GM08714 (cell line): ENCODE measurements around the gene MYO1C.

Experiments used
- H3K4me3 ChIP-seq: fragments of 200-500 bp; sonication (Bioruptor generic); 2 replicates; pipeline ENCODE4 v1.5.1; 2014; ENCODE audit warnings: mild to moderate bottlenecking, low read length, inconsistent platforms
- ZNF274 ChIP-seq: IDR thresholded peaks from 2 replicates; pipeline ENCODE4 v1.6.1; 2012; ENCODE audit warnings: mild to moderate bottlenecking, low read depth, low read length

Gene MYO1C

GRCh38 chr17:1496869-1497268 lies 4.4 kb upstream of the MYO1C start:
- TF ChIP-seq ZNF274: no peak

GRCh38 chr17:1495265-1495989 lies 2.9 kb upstream of the MYO1C start:
- H3K4me3 ChIP-seq: no peak overlapping the region
- TF ChIP-seq ZNF274: no peak

More at GRCh38 chr17:1496869-1497268, 4.4 kb upstream of the MYO1C start:
- no peak overlapping the region for H3K4me3 ChIP-seq

- TF ChIP-seq ZNF274: no peak
- no peak overlapping the region for H3K4me3 ChIP-seq
Observed at GRCh38 chr17:1494736-1495253, 2.3 kb upstream of the MYO1C start.

- H3K4me3 ChIP-seq: no peak overlapping the region
- TF ChIP-seq ZNF274: no peak
Observed at GRCh38 chr17:1494203-1494602, 1.7 kb upstream of the MYO1C start.

- TF ChIP-seq ZNF274: no peak
- no peak overlapping the region for H3K4me3 ChIP-seq
Observed at GRCh38 chr17:1493291-1493980, 950 bp upstream of the MYO1C start.

GRCh38 chr17:1491443-1492248 lies 840 bp downstream of the MYO1C start:
- TF ChIP-seq ZNF274: no peak

GRCh38 chr17:1490643-1491442 lies 1.6 kb downstream of the MYO1C start:
- H3K4me3 ChIP-seq: peak overlapping the region; percentile 88
- TF ChIP-seq ZNF274: no peak

More at GRCh38 chr17:1491443-1492248, 840 bp downstream of the MYO1C start:
- H3K4me3 ChIP-seq: peak overlapping the region; percentile 88; the same call in 1 of the 2 replicates

- TF ChIP-seq ZNF274: no peak
- H3K4me3 ChIP-seq: no peak overlapping the region
Observed at GRCh38 chr17:1488826-1489270, 3.6 kb downstream of the MYO1C start.

GRCh38 chr17:1487939-1488825 lies 4.3 kb downstream of the MYO1C start:
- peak overlapping the region; percentile 58; the same call in 1 of the 2 replicates for H3K4me3 ChIP-seq

GRCh38 chr17:1486802-1487695 lies 5.4 kb downstream of the MYO1C start:
- no peak for TF ChIP-seq ZNF274
- H3K4me3 ChIP-seq: peak overlapping the region; percentile 58; the same call in 1 of the 2 replicates

More at GRCh38 chr17:1487939-1488825, 4.3 kb downstream of the MYO1C start:
- TF ChIP-seq ZNF274: no peak

- peak overlapping the region; percentile 59; the same call in 1 of the 2 replicates for H3K4me3 ChIP-seq
Observed at GRCh38 chr17:1485423-1486376, 6.8 kb downstream of the MYO1C start.

More at GRCh38 chr17:1485423-1486376, 6.8 kb downstream of the MYO1C start:
- no peak for TF ChIP-seq ZNF274
